PC-3 (cell line): ENCODE measurements around the gene SOX4.

ENCODE experiments used
- EZH2 ChIP-seq: fragments of 300-600 bp; sonication (generic); IDR thresholded peaks from one replicate; pipeline ENCODE4 v1.6.1; 2017; ENCODE audit warnings: antibody characterized with exemption, mild to moderate bottlenecking, low read length; ENCODE audit not compliant: unreplicated experiment
- EZH2phosphoT487 ChIP-seq: fragments of 300-600 bp; sonication (generic); IDR thresholded peaks from 2 replicates; pipeline ENCODE4 v1.6.1; 2018; ENCODE audit warnings: mild to moderate bottlenecking, antibody characterized with exemption, low read length, borderline replicate concordance
- TF ChIP-seq, protein P1 (sequence below): fragments of 300-600 bp; sonication (generic); conservative IDR thresholded peaks from 2 replicates; pipeline ENCODE4 v1.5.1; 2017; ENCODE audit warnings: antibody characterized with exemption, low read depth, mild to moderate bottlenecking, low read length

DNA sequence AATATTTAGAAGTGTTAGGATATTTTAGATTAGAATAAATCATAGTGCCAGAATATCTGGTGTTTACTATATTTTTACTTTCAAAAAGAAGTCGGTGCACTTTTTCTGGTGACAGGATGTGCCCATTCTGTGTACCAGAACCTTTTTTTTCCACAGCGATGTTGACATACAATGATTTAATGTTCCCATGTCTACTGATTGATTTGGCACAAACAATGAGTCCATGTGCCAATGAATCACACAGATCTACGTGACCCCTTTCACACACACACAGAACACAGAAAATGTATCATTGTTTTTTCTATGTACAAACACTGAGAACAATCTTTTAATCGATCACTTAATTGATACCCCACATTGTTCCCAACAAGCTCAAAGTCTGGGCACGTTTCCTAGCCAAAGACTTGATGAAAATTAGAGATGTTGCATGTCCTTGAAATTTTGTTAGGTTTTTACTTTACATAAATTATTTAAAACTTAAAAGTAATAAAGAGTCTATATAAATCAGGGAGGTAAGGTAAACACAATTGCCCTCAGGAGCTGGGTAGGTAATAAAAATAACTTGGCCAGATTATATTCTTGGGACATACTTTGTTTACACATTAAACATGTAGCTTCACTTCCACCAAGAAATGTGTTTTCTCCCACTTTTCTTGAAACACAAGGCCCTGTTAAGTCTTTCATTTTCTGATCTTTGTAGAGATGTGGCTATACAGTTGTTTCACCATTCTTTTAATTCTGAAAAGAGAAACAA is 36.4 kb upstream of the SOX4 start:
- TF ChIP-seq EZH2 (no peak), EZH2phosphoT487 (no peak)
- TF ChIP-seq, protein P1, sequence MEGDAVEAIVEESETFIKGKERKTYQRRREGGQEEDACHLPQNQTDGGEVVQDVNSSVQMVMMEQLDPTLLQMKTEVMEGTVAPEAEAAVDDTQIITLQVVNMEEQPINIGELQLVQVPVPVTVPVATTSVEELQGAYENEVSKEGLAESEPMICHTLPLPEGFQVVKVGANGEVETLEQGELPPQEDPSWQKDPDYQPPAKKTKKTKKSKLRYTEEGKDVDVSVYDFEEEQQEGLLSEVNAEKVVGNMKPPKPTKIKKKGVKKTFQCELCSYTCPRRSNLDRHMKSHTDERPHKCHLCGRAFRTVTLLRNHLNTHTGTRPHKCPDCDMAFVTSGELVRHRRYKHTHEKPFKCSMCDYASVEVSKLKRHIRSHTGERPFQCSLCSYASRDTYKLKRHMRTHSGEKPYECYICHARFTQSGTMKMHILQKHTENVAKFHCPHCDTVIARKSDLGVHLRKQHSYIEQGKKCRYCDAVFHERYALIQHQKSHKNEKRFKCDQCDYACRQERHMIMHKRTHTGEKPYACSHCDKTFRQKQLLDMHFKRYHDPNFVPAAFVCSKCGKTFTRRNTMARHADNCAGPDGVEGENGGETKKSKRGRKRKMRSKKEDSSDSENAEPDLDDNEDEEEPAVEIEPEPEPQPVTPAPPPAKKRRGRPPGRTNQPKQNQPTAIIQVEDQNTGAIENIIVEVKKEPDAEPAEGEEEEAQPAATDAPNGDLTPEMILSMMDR = no peak
